AG04449 (cell line): Measurements from ENCODE around the gene MLLT10.
"Not testable (repeated sequence)": the region's sequence is repeated elsewhere in the genome, so short reads cannot be mapped to it uniquely, and the experiment has no call there.

Source experiments
- CTCF ChIA-PET: fragments of 350-600 bp; formaldehyde crosslinking; extraction: SDS; loops from one replicate; lab custom pipeline; 2021; ENCODE audit warnings: antibody characterized with exemption; lab: Yijun Ruan, JAX
- POLR2A ChIA-PET: fragments of 400-600, 350-600 bp; formaldehyde crosslinking; extraction: SDS; loops from one replicate; lab custom pipeline; 2020; ENCODE audit warnings: antibody characterized with exemption, inconsistent platforms; lab: Yijun Ruan, JAX
- DNase-seq: peaks from one replicate; pipeline ENCODE4 v3.0.0-alpha.2; 2010; ENCODE audit warnings: low read depth, low spot score
- H3K4me3 ChIP-seq: 2 replicates; pipeline ENCODE4 v1.5.1; 2011; ENCODE audit warnings: low read depth, mild to moderate bottlenecking, control low read depth, low read length
- TF ChIP-seq, protein P1 (sequence below): IDR thresholded peaks from one replicate; pipeline ENCODE4 v1.5.1; 2011; ENCODE audit warnings: mild to moderate bottlenecking, moderate library complexity, low read length, control low read depth, inconsistent platforms; ENCODE audit not compliant: insufficient read depth; ENCODE audit errors: missing control alignments

MLLT10 gene

DNA sequence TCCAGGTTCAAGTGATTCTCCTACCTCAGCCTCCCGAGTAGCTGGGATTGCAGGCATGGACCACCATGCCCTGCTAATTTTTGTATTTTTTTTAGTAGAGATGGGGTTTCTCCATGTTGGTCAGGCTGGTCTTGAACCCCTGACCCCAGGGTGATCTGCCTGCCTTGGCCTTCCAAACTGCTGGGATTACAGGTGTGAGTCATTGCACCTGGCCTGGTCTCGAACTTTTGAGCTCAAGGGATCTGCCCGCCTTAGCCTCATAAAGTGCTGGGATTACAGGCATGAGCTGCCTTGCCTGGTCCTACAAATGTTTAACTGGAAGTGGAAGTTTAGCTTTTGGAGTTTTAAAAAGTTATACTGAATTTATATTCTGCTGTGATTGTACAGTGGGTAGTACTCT is 2.8 kb downstream of the MLLT10 start:
- CTCF ChIA-PET, result interaction anchor here (0.9 to 1.0 kb wide), 2 partner anchors 39 to 197 kb away, joined by 3 read pairs; no protein-coding TSS in a partner anchor
- TF ChIP-seq, protein P1, sequence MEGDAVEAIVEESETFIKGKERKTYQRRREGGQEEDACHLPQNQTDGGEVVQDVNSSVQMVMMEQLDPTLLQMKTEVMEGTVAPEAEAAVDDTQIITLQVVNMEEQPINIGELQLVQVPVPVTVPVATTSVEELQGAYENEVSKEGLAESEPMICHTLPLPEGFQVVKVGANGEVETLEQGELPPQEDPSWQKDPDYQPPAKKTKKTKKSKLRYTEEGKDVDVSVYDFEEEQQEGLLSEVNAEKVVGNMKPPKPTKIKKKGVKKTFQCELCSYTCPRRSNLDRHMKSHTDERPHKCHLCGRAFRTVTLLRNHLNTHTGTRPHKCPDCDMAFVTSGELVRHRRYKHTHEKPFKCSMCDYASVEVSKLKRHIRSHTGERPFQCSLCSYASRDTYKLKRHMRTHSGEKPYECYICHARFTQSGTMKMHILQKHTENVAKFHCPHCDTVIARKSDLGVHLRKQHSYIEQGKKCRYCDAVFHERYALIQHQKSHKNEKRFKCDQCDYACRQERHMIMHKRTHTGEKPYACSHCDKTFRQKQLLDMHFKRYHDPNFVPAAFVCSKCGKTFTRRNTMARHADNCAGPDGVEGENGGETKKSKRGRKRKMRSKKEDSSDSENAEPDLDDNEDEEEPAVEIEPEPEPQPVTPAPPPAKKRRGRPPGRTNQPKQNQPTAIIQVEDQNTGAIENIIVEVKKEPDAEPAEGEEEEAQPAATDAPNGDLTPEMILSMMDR, result no peak
- no peak overlapping the region for H3K4me3 ChIP-seq
- POLR2A ChIA-PET, result no interaction called here
- DNase-seq, result no peak

DNA sequence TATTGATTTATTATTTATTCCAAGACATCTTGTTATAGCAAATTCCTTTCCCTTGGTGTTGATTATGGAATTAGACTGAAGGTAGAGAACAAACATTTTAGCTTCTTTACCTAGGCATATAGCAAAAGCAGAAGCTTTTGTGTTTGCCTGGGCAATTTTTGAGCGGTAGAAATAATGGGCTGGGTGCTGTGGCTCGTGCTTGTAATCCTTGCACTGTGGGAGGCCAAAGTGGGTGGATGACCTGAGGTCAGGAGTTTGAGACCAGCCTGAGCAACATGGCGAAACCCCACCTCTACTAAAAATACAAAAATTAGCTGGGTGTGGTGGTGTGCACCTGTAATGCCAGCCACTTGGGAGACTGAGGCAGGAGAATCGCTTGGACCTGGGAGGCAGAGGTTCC is 6.7 kb downstream of the MLLT10 start:
- not testable (repeated sequence) for H3K4me3 ChIP-seq, DNase-seq
- ChIA-PET CTCF (interaction anchor here (0.7 kb wide), 1 partner anchor 1447 kb away, joined by 3 read pairs; no protein-coding TSS in a partner anchor), POLR2A (interaction anchor here (1.3 kb wide), 1 partner anchor 9 kb away, joined by 4 read pairs; no protein-coding TSS in a partner anchor)

DNA sequence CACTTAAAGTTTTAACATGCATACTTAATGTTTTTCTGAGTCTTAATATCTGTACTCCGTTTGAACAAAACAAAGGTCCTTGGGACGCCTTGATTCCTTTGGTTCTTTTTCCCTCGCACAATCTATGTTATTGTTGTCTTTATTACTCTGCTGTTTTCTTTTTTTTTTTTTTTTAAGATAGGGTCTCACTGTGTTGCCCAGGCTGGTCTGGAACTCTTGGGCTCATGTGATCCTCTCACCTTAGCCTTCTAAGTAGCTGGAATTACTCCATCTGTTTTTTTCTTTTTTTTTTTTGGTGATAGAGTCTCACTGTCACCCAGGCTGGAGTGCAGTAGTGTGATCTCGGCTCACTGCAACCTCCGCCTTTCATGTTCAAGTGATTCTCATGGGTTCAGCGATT is 13.2 kb downstream of the MLLT10 start:
- POLR2A ChIA-PET, result no interaction called here
- TF ChIP-seq, protein P1, result no peak

DNA sequence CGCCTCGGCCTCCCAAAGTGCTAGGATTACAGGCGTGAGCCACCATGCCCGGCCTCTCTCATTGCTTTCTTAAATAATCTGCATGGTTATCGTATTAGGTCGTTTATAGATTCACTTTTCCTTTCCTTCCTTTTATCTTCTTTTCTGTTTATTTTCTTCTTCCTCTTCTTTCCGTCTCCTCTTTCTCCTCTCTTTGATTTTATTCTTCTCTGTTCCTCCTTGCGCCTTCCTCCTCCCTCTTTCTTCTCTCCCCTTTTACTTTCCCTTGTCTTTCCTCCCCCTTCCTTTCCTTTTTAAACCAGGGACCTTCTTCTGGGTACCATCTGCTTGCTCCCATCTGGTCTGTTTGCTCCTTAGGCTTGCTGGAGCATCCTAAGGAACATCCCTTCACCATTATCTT is 18.6 kb downstream of the MLLT10 start:
- H3K4me3 ChIP-seq, result no peak overlapping the region
- POLR2A ChIA-PET, result no interaction called here
- CTCF ChIA-PET, result no interaction called here
- TF ChIP-seq, protein P1, result no peak
- DNase-seq, result no peak

More for the DNA sequence above, 13.2 kb downstream of the MLLT10 start:
- no peak overlapping the region for H3K4me3 ChIP-seq
- no peak for DNase-seq
- CTCF ChIA-PET, result interaction anchor here (1.0 kb wide), 1 partner anchor 51 kb away, joined by 3 read pairs; no protein-coding TSS in a partner anchor

DNA sequence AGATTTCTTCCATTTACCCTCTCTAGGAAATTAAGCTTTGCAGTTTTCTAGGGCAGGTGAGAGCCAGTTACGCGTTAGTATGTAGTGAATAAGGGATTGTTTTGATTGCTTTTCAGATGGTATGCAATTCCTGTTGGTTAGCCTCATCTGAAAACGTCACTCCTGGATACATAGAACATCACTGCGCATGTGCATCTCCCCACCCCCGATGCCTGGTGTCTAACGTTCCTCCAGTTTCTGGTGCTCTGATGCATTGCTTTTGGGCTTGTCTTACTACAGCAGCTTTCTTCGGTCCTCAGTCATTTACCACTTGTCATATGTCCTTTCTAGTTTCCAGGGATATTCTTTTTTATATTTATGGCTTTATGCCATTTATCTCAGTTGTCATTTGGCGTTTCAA is 22.5 kb downstream of the MLLT10 start:
- POLR2A ChIA-PET, result no interaction called here
- no peak overlapping the region for H3K4me3 ChIP-seq
- no peak for DNase-seq
- TF ChIP-seq, protein P1, result no peak
- CTCF ChIA-PET, result interaction anchor here (1.0 kb wide), 1 partner anchor 11 kb away, joined by 4 read pairs; no protein-coding TSS in a partner anchor

DNA sequence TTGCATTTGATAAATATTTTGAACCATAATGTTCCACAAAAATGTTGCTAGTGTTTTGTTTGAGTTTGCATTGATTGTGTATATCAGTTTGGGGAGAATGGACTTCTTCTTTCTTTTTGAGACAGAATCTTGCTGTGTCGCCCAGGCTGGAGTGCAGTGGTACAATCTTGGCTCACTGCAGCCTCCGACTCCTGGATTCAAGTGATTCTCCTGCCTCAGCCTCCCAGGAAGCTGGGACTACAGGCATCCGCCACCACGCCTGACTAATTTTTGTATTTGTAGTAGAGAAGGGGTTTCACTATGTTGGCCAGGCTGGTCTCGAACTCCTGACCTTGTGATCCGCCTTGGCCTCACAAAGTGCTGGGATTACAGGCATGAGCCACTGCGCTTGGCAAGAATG is 25.0 kb downstream of the MLLT10 start:
- not testable (repeated sequence) for DNase-seq, H3K4me3 ChIP-seq
- ChIA-PET POLR2A (interaction anchor here (1.2 kb wide), 1 partner anchor 8 kb away, joined by 3 read pairs; no protein-coding TSS in a partner anchor), CTCF (interaction anchor here (0.7 to 1.7 kb wide), 3 partner anchors 9 to 280 kb away, joined by 3 to 5 read pairs (median 3); no protein-coding TSS in a partner anchor)

DNA sequence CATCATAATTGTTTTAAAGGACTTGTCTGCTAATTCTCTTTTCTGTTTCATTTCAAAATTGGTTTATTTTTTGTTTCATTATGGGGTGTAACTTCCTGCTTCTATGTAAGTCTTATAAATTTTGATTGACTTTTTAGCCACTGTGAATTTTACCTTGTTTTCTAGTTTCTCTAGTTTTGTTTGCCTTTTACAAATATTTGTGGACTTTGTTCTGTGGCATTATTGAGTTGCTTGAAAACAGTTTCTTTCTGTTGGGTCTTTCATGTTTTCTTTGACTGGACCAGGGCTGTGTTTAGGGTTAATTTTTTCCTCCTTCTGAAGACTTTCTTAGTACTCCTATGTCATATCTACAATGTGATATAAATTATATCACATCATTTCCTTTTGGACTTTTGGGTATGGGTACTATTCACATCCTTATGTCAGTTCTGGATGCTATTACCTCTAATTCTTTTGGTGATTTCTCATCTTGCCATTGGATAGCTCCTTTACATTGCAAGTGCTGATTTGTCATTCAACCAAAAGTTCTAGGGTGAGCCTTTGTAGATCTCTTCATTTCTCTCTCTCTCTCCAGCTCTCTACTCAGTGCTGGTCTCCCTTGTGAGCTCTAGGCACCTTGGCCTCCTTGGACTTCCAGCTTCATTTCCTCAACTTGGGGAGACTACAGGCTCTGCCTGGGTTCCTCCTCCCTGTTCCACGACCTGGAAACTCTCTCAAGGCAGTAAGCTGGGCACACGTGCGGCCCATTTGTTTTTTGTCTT is 36.9 kb downstream of the MLLT10 start:
- ChIA-PET POLR2A (no interaction called here), CTCF (no interaction called here)
- DNase-seq, result no peak
- TF ChIP-seq, protein P1, result no peak
- no peak overlapping the region for H3K4me3 ChIP-seq
